Parathyroid adenoma (tissue), 2 donors: ENCODE measurements around the gene STIM1.
"Not testable (repeated sequence)": the region's sequence is repeated elsewhere in the genome, so short reads cannot be mapped to it uniquely, and the experiment has no call there.

Experiments
- H2AFZ ChIP-seq: fragments of 300-600 bp; sonication (generic); one replicate; pipeline ENCODE4 v1.7.0; 2017; ENCODE audit warnings: antibody characterized with exemption, mild to moderate bottlenecking
- H3K27ac ChIP-seq: fragments of 300-600 bp; sonication (generic); one replicate; pipeline ENCODE4 v1.7.0; 2017
- H3K27me3 ChIP-seq: fragments of 300-600 bp; sonication (generic); one replicate; pipeline ENCODE4 v1.7.0; 2017; ENCODE audit warnings: low read length; ENCODE audit not compliant: control insufficient read depth, insufficient read depth
- H3K36me3 ChIP-seq: fragments of 300-600 bp; sonication (generic); one replicate; pipeline ENCODE4 v1.7.0; 2017; ENCODE audit warnings: low read length; ENCODE audit not compliant: control insufficient read depth, insufficient read depth
- H3K4me1 ChIP-seq: fragments of 300-600 bp; sonication (generic); one replicate; pipeline ENCODE4 v1.7.0; 2017; ENCODE audit warnings: control low read depth
- H3K4me2 ChIP-seq: fragments of 300-600 bp; sonication (generic); one replicate; pipeline ENCODE4 v1.7.0; 2017; ENCODE audit warnings: low read length
- H3K4me3 ChIP-seq: fragments of 300-600 bp; sonication (generic); one replicate; pipeline ENCODE4 v1.7.0; 2017; ENCODE audit warnings: low read depth, low read length
- H3K79me2 ChIP-seq: fragments of 300-600 bp; sonication (generic); one replicate; pipeline ENCODE4 v1.7.0; 2017; ENCODE audit warnings: control low read depth
- H3K9ac ChIP-seq: fragments of 300-600 bp; sonication (generic); one replicate; pipeline ENCODE4 v1.7.0; 2017; ENCODE audit warnings: mild to moderate bottlenecking
- H3K9me3 ChIP-seq: fragments of 300-600 bp; sonication (generic); one replicate; pipeline ENCODE4 v1.7.0; 2017; ENCODE audit warnings: low read length; ENCODE audit not compliant: control insufficient read depth
- CTCF ChIP-seq: fragments of 300-600 bp; sonication (generic); IDR thresholded peaks from one replicate; pipeline ENCODE4 v1.7.0; 2017; ENCODE audit warnings: antibody characterized with exemption, mild to moderate bottlenecking
- donor health status: primary hyperparathyroidism.

Gene STIM1

GRCh38 chr11:4050138-4050537 lies 194.7 kb downstream of the STIM1 start:
- Histone ChIP-seq H3K9me3 (no peaks in the 10 kb centered on the region), H2AFZ (no peak overlapping the region), H3K4me3 (no peak overlapping the region), H3K36me3 (no peaks in the 10 kb centered on the region), H3K27me3 (no peaks in the 10 kb centered on the region), H3K27ac (no peak overlapping the region), H3K4me2 (no peak overlapping the region), H3K4me1 (no peaks in the 10 kb centered on the region), H3K9ac (no peak overlapping the region), H3K79me2 (no peaks in the 10 kb centered on the region)
- no peak for TF ChIP-seq CTCF

- H3K9ac ChIP-seq, H3K9me3 ChIP-seq, H3K79me2 ChIP-seq, H3K4me3 ChIP-seq, H3K4me1 ChIP-seq, H2AFZ ChIP-seq, H3K27me3 ChIP-seq, H3K36me3 ChIP-seq, H3K27ac ChIP-seq, H3K4me2 ChIP-seq: not testable (repeated sequence)
Observed at GRCh38 chr11:4053200-4053599, 197.7 kb downstream of the STIM1 start.

GRCh38 chr11:4054643-4055042 lies 199.2 kb downstream of the STIM1 start:
- Histone ChIP-seq H3K36me3 (no peaks in the 10 kb centered on the region), H2AFZ (no peak overlapping the region), H3K79me2 (no peaks in the 10 kb centered on the region), H3K4me1 (no peaks in the 10 kb centered on the region), H3K9me3 (no peaks in the 10 kb centered on the region), H3K4me3 (no peak overlapping the region), H3K4me2 (no peak overlapping the region), H3K9ac (no peak overlapping the region), H3K27ac (no peak overlapping the region), H3K27me3 (no peaks in the 10 kb centered on the region)
- TF ChIP-seq CTCF, result no peak

GRCh38 chr11:4059424-4059823 lies 204.0 kb downstream of the STIM1 start:
- Histone ChIP-seq H2AFZ (no peak overlapping the region), H3K4me2 (no peak overlapping the region), H3K9me3 (no peaks in the 10 kb centered on the region), H3K27me3 (no peaks in the 10 kb centered on the region), H3K4me1 (no peaks in the 10 kb centered on the region), H3K79me2 (no peaks in the 10 kb centered on the region), H3K27ac (no peak overlapping the region), H3K4me3 (no peak overlapping the region), H3K9ac (no peak overlapping the region), H3K36me3 (no peaks in the 10 kb centered on the region)
- TF ChIP-seq CTCF, result no peak

- H3K27me3 ChIP-seq, result no peaks in the 10 kb centered on the region
- no peak overlapping the region for H3K4me3 ChIP-seq
- H3K9ac ChIP-seq, result no peak overlapping the region
- H2AFZ ChIP-seq, result no peak overlapping the region
- H3K79me2 ChIP-seq, result no peaks in the 10 kb centered on the region
- TF ChIP-seq CTCF, result no peak
- H3K27ac ChIP-seq, result no peak overlapping the region
- no peak overlapping the region for H3K4me2 ChIP-seq
- no peaks in the 10 kb centered on the region for H3K4me1 ChIP-seq
- H3K36me3 ChIP-seq, result no peaks in the 10 kb centered on the region
- H3K9me3 ChIP-seq, result no peaks in the 10 kb centered on the region
Observed at GRCh38 chr11:4060182-4060923, 204.9 kb downstream of the STIM1 start.
